IMR-90 (cell line): ENCODE results near the gene SLFN12. TPM values are rescaled to one million over a fixed set of nuclear protein-coding genes. Genes with fewer than 3 reads are reported as not detected.

Source experiments
- ATAC-seq: fragments of 200-7000 bp; cut with Tn5 transposase; 2 replicates; pipeline ENCODE4 v1.9.1; 2020; ENCODE audit warnings: low read depth, mild to moderate bottlenecking, moderate library complexity
- BruUV-seq: library from RNA; stranded (reverse); fragments of 400-500 nt; replicated peaks from 2 replicates; lab custom pipeline; 2021; lab: Mats Ljungman, UMichigan
- CTCF ChIA-PET: fragments of 300-600 bp; formaldehyde crosslinking; extraction: SDS; loops from one replicate; lab custom pipeline; 2021; ENCODE audit warnings: antibody characterized with exemption; lab: Yijun Ruan, JAX
- POLR2A ChIA-PET: fragments of 300-600 bp; sonication (Branson Sonifier 250); formaldehyde crosslinking; loops from one replicate; lab custom pipeline; 2022; ENCODE audit warnings: antibody characterized with exemption; ENCODE audit not compliant: unreplicated experiment; lab: Charles Lee
- DNase-seq: peaks from one replicate; pipeline ENCODE4 v3.0.0; 2013
- H2AFZ ChIP-seq: replicated peaks from 2 replicates; pipeline ENCODE3; 2013; ENCODE audit warnings: low read length, mild to moderate bottlenecking; ENCODE audit not compliant: poor library complexity
- H2AK5ac ChIP-seq: 2 replicates; pipeline ENCODE4 v1.6.1; 2013; ENCODE audit warnings: low read depth, low read length, inconsistent platforms
- H2AK9ac ChIP-seq: replicated peaks from 2 replicates; pipeline ENCODE3; 2013; ENCODE audit warnings: mild to moderate bottlenecking, low read depth, low read length, moderate library complexity; ENCODE audit not compliant: poor library complexity
- H2BK120ac ChIP-seq: 2 replicates; pipeline ENCODE4 v1.6.1; 2013; ENCODE audit warnings: low read depth, low read length, inconsistent platforms
- H2BK15ac ChIP-seq: 3 replicates; pipeline ENCODE4 v1.6.1; 2013; ENCODE audit warnings: low read depth, low read length, inconsistent platforms
- H2BK20ac ChIP-seq: 2 replicates; pipeline ENCODE4 v1.6.1; 2013; ENCODE audit warnings: low read depth, mild to moderate bottlenecking, inconsistent platforms, low read length, moderate library complexity
- H2BK5ac ChIP-seq: 2 replicates; pipeline ENCODE4 v1.6.1; 2013; ENCODE audit warnings: mild to moderate bottlenecking, low read depth, low read length, inconsistent platforms; ENCODE audit not compliant: poor library complexity, severe bottlenecking
- H3K14ac ChIP-seq: replicated peaks from 2 replicates; pipeline ENCODE4 v1.6.1; 2013; ENCODE audit warnings: low read depth, low read length, inconsistent platforms
- H3K18ac ChIP-seq: 2 replicates; pipeline ENCODE4 v1.6.1; 2013; ENCODE audit warnings: low read depth, low read length, control low read depth
- H3K23ac ChIP-seq: 2 replicates; pipeline ENCODE4 v1.6.1; 2013; ENCODE audit warnings: low read depth, low read length, inconsistent platforms
- H3K27ac ChIP-seq: 2 replicates; pipeline ENCODE4 v1.5.1; 2013; ENCODE audit warnings: mild to moderate bottlenecking, control low read depth, low read length; ENCODE audit not compliant: insufficient read depth
- H3K27me3 ChIP-seq: 2 replicates; pipeline ENCODE4 v1.6.1; 2013; ENCODE audit warnings: low read length; ENCODE audit not compliant: control insufficient read depth, insufficient read depth
- H3K36me3 ChIP-seq: 2 replicates; pipeline ENCODE4 v1.6.1; 2013; ENCODE audit warnings: low read length, mixed read lengths; ENCODE audit not compliant: control insufficient read depth, insufficient read depth
- H3K4ac ChIP-seq: 2 replicates; pipeline ENCODE4 v1.6.1; 2013; ENCODE audit warnings: low read depth, low read length, inconsistent platforms
- H3K4me1 ChIP-seq: 2 replicates; pipeline ENCODE4 v1.6.1; 2013; ENCODE audit warnings: low read length, mixed read lengths; ENCODE audit not compliant: control insufficient read depth, insufficient read depth
- H3K4me2 ChIP-seq: 2 replicates; pipeline ENCODE4 v1.6.1; 2013; ENCODE audit warnings: low read depth, mild to moderate bottlenecking, control low read depth, low read length, moderate library complexity
- H3K4me3 ChIP-seq: 2 replicates; pipeline ENCODE4 v1.5.1; 2013; ENCODE audit warnings: low read depth, mild to moderate bottlenecking, control low read depth, low read length, moderate library complexity; ENCODE audit not compliant: insufficient read depth
- H3K56ac ChIP-seq: 2 replicates; pipeline ENCODE4 v1.6.1; 2013; ENCODE audit warnings: low read length, inconsistent platforms; ENCODE audit not compliant: insufficient read depth; ENCODE audit errors: extremely low read depth
- H3K79me1 ChIP-seq, 2 experiments: 2 replicates each; pipeline ENCODE4 v1.6.1; 2013; ENCODE audit warnings: low read length in 2 of 2, inconsistent platforms in 1 of 2, low read depth in 1 of 2
- H3K9ac ChIP-seq: 2 replicates; pipeline ENCODE4 v1.6.1; 2013; ENCODE audit warnings: low read depth, low read length, control low read depth
- H3K9me1 ChIP-seq: 2 replicates; pipeline ENCODE4 v1.6.1; 2013; ENCODE audit warnings: low read length, inconsistent platforms; ENCODE audit not compliant: insufficient read depth
- H3K9me3 ChIP-seq: 2 replicates; pipeline ENCODE4 v1.6.1; 2013; ENCODE audit warnings: low read length; ENCODE audit not compliant: control insufficient read depth, insufficient read depth
- H4K20me1 ChIP-seq: 2 replicates; pipeline ENCODE4 v1.6.1; 2013; ENCODE audit warnings: low read length, inconsistent platforms; ENCODE audit not compliant: insufficient read depth
- H4K5ac ChIP-seq: 2 replicates; pipeline ENCODE4 v1.6.1; 2013; ENCODE audit warnings: mild to moderate bottlenecking, low read depth, low read length, control low read depth
- H4K8ac ChIP-seq, 2 experiments: 2 replicates each; pipeline ENCODE4 v1.6.1; 2013; ENCODE audit warnings: low read depth in 2 of 2, low read length in 2 of 2, control low read depth in 1 of 2, inconsistent platforms in 1 of 2
- H4K91ac ChIP-seq: 2 replicates; pipeline ENCODE4 v1.6.1; 2013; ENCODE audit warnings: low read depth, low read length, inconsistent platforms; ENCODE audit not compliant: insufficient read depth
- BHLHE40 ChIP-seq: fragments of 150-350 bp; IDR thresholded peaks from 2 replicates; pipeline ENCODE4 v1.6.1; 2016; ENCODE audit warnings: mild to moderate bottlenecking, low read depth, low read length
- CEBPB ChIP-seq: IDR thresholded peaks from 2 replicates; pipeline ENCODE4 v1.6.1; 2012; ENCODE audit warnings: low read depth, low read length, improper control_type of control experiment
- CHD1 ChIP-seq: IDR thresholded peaks from 2 replicates; pipeline ENCODE4 v1.6.1; 2012; ENCODE audit warnings: low read depth, low read length, improper control_type of control experiment
- FOS ChIP-seq: fragments of 150-350 bp; IDR thresholded peaks from 2 replicates; pipeline ENCODE4 v1.6.1; 2016; ENCODE audit warnings: low read depth, low read length
- MAFK ChIP-seq: IDR thresholded peaks from 2 replicates; pipeline ENCODE4 v1.6.1; 2012; ENCODE audit warnings: low read depth, low read length, improper control_type of control experiment
- MAZ ChIP-seq: IDR thresholded peaks from 2 replicates; pipeline ENCODE4 v1.6.1; 2012; ENCODE audit warnings: low read depth, mild to moderate bottlenecking, low read length, improper control_type of control experiment, moderate library complexity, borderline replicate concordance
- MXI1 ChIP-seq: IDR thresholded peaks from 2 replicates; pipeline ENCODE4 v1.6.1; 2012; ENCODE audit warnings: low read depth, mild to moderate bottlenecking, low read length, moderate library complexity, borderline replicate concordance
- NFE2L2 ChIP-seq: fragments of 150-350 bp; IDR thresholded peaks from 2 replicates; pipeline ENCODE4 v1.6.1; 2016; ENCODE audit warnings: low read depth, mild to moderate bottlenecking, low read length
- POLR2A ChIP-seq: IDR thresholded peaks from 2 replicates; pipeline ENCODE4 v1.6.1; 2012; ENCODE audit warnings: mild to moderate bottlenecking, low read depth, low read length
- RAD21 ChIP-seq: IDR thresholded peaks from 2 replicates; pipeline ENCODE4 v1.6.1; 2012; ENCODE audit warnings: low read length, improper control_type of control experiment
- RCOR1 ChIP-seq: IDR thresholded peaks from 2 replicates; pipeline ENCODE4 v1.6.1; 2012; ENCODE audit warnings: mild to moderate bottlenecking, low read length, improper control_type of control experiment; ENCODE audit not compliant: insufficient replicate concordance
- RFX5 ChIP-seq: IDR thresholded peaks from 2 replicates; pipeline ENCODE4 v1.8.0; 2012; ENCODE audit warnings: low read depth, mild to moderate bottlenecking, low read length, moderate library complexity
- SMC3 ChIP-seq: fragments of 150-350 bp; IDR thresholded peaks from 2 replicates; pipeline ENCODE4 v1.6.1; 2016; ENCODE audit warnings: low read depth, mild to moderate bottlenecking, antibody characterized with exemption, low read length, moderate library complexity
- dilution Hi-C: fragments of 300-500 bp; cut with HindIII; formaldehyde crosslinking; loops from one replicate; pipeline ENCODE4 v1.14.3; 2018; ENCODE audit warnings: low sequenced_read_pairs; ENCODE audit not compliant: unreplicated experiment
- in situ Hi-C: fragments of 300-500 bp; cut with MboI; formaldehyde crosslinking; loops from 3 replicates; pipeline ENCODE4 v1.14.3; 2019; ENCODE audit warnings: low sequenced_read_pairs, inconsistent platforms, mixed read lengths
- intact Hi-C: fragments of 100-400 bp; cut with micrococcal nuclease; formaldehyde crosslinking; loops from 2 replicates; pipeline ENCODE4 v1.10.0; 2022
- polyA plus RNA-seq, 3 experiments: library from polyadenylated mRNA; depleted of rRNA; stranded (reverse); fragments of >200 nt; gene quantifications; 2 replicates each; pipeline ENCODE4 v1.2.3, GENCODE V29; 2012; ENCODE audit warnings: low replicate concordance in 1 of 3
- total RNA-seq: library from RNA; depleted of rRNA; stranded (reverse); fragments of >200 nt; gene quantifications from 2 replicates; pipeline ENCODE4 v1.2.3, GENCODE V29; 2012
- TF ChIP-seq, protein P1 (sequence below): fragments of 150-350 bp; IDR thresholded peaks from 2 replicates; pipeline ENCODE4 v1.6.1; 2017; ENCODE audit warnings: mild to moderate bottlenecking, antibody characterized with exemption, low read length, low read depth
- TF ChIP-seq, protein P2 (sequence below): conservative IDR thresholded peaks from 2 replicates; pipeline ENCODE4 v1.5.1; 2012; ENCODE audit warnings: mild to moderate bottlenecking, low read depth, low read length, improper control_type of control experiment
- TF ChIP-seq, protein P3 (sequence below): fragments of 150-350 bp; IDR thresholded peaks from 2 replicates; pipeline ENCODE4 v1.6.1; 2016; ENCODE audit warnings: low read depth, mild to moderate bottlenecking, low read length, moderate library complexity, borderline replicate concordance

Gene SLFN12
- total and polyA plus RNA-seq, 2 of the 4 experiments (the other 2 are of a cell fraction) = 16.6 to 38.9 TPM

DNA sequence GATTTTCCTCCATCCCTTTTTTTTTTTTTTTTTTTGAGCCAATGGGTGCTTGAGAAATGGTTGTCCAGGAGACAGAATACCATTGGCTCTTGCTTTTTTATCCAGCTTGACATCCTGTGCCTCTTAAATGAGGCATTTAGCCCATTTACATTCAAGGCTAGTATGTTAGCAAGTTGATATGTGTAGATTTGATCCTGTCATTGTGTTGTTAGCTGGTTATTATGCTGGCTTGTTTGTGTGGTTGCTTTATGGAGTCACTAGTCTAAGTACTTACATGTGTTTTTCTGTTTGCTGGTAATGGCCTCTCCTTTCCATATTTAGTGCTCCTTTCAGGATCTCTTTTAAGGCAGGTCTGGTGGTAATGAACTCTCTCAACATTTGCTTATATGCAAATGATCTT is 44.8 kb downstream of the SLFN12 start:
- intact Hi-C loops = no loop called here
- in situ Hi-C loops = no loop called here
- Histone ChIP-seq H3K4me1 (no peaks in the 10 kb centered on the region), H2AK9ac (no peak overlapping the region), H3K56ac (no peak overlapping the region), H3K27ac (no peak overlapping the region), H2BK5ac (no peak overlapping the region), H3K14ac (no peak overlapping the region), H2BK120ac (no peak overlapping the region), H3K4me3 (no peak overlapping the region), H3K23ac (no peak overlapping the region), H3K9me1 (no peaks in the 10 kb centered on the region), H3K9ac (no peak overlapping the region), H4K20me1 (no peaks in the 10 kb centered on the region), H2BK20ac (no peak overlapping the region), H3K27me3 (no peaks in the 10 kb centered on the region; the same call in 1 of the 2 replicates), H2BK15ac (no peak overlapping the region), H3K18ac (no peak overlapping the region), H3K4ac (no peak overlapping the region), H4K8ac (no peak overlapping the region), H2AFZ (no peak overlapping the region), H3K4me2 (no peak overlapping the region), H4K91ac (no peak overlapping the region), H4K5ac (no peak overlapping the region), H3K79me1 (no peaks in the 10 kb centered on the region), H2AK5ac (no peak overlapping the region), H3K36me3 (no peaks in the 10 kb centered on the region), H3K9me3 (peaks cover 2% of the 10 kb centered on the region; the same call in 1 of the 2 replicates)
- dilution Hi-C loops = no loop called here
- no TSS peak for BruUV-seq
- no peak for DNase-seq
- ChIA-PET CTCF (no interaction called here), POLR2A (no interaction called here)
- ATAC-seq = no peak
- TF ChIP-seq RCOR1 (no peak), CEBPB (no peak), SMC3 (no peak), FOS (no peak), MAZ (no peak), MAFK (no peak), NFE2L2 (no peak), MXI1 (no peak), BHLHE40 (no peak), RAD21 (no peak), RFX5 (no peak), POLR2A (no peak), CHD1 (no peak)
- TF ChIP-seq, protein P1, sequence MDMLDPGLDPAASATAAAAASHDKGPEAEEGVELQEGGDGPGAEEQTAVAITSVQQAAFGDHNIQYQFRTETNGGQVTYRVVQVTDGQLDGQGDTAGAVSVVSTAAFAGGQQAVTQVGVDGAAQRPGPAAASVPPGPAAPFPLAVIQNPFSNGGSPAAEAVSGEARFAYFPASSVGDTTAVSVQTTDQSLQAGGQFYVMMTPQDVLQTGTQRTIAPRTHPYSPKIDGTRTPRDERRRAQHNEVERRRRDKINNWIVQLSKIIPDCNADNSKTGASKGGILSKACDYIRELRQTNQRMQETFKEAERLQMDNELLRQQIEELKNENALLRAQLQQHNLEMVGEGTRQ = no peak
- TF ChIP-seq, protein P2, sequence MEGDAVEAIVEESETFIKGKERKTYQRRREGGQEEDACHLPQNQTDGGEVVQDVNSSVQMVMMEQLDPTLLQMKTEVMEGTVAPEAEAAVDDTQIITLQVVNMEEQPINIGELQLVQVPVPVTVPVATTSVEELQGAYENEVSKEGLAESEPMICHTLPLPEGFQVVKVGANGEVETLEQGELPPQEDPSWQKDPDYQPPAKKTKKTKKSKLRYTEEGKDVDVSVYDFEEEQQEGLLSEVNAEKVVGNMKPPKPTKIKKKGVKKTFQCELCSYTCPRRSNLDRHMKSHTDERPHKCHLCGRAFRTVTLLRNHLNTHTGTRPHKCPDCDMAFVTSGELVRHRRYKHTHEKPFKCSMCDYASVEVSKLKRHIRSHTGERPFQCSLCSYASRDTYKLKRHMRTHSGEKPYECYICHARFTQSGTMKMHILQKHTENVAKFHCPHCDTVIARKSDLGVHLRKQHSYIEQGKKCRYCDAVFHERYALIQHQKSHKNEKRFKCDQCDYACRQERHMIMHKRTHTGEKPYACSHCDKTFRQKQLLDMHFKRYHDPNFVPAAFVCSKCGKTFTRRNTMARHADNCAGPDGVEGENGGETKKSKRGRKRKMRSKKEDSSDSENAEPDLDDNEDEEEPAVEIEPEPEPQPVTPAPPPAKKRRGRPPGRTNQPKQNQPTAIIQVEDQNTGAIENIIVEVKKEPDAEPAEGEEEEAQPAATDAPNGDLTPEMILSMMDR = no peak
- TF ChIP-seq, protein P3, sequence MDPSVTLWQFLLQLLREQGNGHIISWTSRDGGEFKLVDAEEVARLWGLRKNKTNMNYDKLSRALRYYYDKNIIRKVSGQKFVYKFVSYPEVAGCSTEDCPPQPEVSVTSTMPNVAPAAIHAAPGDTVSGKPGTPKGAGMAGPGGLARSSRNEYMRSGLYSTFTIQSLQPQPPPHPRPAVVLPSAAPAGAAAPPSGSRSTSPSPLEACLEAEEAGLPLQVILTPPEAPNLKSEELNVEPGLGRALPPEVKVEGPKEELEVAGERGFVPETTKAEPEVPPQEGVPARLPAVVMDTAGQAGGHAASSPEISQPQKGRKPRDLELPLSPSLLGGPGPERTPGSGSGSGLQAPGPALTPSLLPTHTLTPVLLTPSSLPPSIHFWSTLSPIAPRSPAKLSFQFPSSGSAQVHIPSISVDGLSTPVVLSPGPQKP = no peak
